Lower leg skin (tissue), 3 donors: Measurements from ENCODE around the gene ATP1B1.

Experiments
- POLR2A ChIP-seq, 2 donors: fragments of 450-650 bp; IDR thresholded peaks; one replicate each; pipeline ENCODE4 v1.6.1; 2016 to 2017; ENCODE audit warnings: antibody characterized with exemption in 2 of 2, mild to moderate bottlenecking in 1 of 2, moderate library complexity in 1 of 2
- TF ChIP-seq, protein P1 (sequence below), 3 donors: fragments of 450-650 bp; IDR thresholded peaks; one replicate each; pipeline ENCODE4 v1.5.1; 2016; ENCODE audit warnings: antibody characterized with exemption in 3 of 3, mild to moderate bottlenecking in 3 of 3, moderate library complexity in 2 of 3

DNA sequence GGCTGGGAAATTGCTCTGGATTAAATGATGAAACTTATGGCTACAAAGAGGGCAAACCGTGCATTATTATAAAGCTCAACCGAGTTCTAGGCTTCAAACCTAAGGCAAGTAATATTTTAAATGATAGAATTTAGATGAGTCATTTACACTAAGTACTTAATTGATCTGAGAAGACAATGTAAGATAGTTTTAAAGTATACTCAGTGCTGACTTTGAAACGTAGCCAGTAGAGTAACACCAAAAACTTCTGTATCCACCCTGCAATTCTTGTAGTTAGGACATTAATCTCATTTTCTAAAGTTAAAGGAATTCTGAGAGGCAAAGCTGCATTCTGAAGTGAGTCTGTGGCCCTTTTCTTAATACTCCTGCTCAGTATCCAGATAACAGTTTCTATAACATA lies 20.8 kb downstream of the ATP1B1 start:
- TF ChIP-seq, protein P1, sequence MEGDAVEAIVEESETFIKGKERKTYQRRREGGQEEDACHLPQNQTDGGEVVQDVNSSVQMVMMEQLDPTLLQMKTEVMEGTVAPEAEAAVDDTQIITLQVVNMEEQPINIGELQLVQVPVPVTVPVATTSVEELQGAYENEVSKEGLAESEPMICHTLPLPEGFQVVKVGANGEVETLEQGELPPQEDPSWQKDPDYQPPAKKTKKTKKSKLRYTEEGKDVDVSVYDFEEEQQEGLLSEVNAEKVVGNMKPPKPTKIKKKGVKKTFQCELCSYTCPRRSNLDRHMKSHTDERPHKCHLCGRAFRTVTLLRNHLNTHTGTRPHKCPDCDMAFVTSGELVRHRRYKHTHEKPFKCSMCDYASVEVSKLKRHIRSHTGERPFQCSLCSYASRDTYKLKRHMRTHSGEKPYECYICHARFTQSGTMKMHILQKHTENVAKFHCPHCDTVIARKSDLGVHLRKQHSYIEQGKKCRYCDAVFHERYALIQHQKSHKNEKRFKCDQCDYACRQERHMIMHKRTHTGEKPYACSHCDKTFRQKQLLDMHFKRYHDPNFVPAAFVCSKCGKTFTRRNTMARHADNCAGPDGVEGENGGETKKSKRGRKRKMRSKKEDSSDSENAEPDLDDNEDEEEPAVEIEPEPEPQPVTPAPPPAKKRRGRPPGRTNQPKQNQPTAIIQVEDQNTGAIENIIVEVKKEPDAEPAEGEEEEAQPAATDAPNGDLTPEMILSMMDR (IDR thresholded peaks at IDR 0.05), result no peak
- no peak for TF ChIP-seq POLR2A (IDR thresholded peaks at IDR 0.05)
